ENCODE measurements around the gene PLEKHG4.

- no peak for TF ChIP-seq POLR2AphosphoS5 (IDR thresholded peaks at IDR 0.05)
- TF ChIP-seq CTCF (IDR thresholded peaks at IDR 0.05; ENCODE audit: poor library complexity, severe bottlenecking) = no peak
- no peak for TF ChIP-seq EZH2 (IDR thresholded peaks at IDR 0.05; ENCODE audit: borderline replicate concordance, insufficient read depth, low read length, poor library complexity, severe bottlenecking)
- TF ChIP-seq RAD21 (conservative IDR thresholded peaks at IDR 0.05) = no peak
- no peak for TF ChIP-seq SMC3 (conservative IDR thresholded peaks at IDR 0.05; ENCODE audit: poor library complexity)
- no peak for TF ChIP-seq MXI1 (conservative IDR thresholded peaks at IDR 0.05; ENCODE audit: poor library complexity, severe bottlenecking)
- TF ChIP-seq REST (IDR thresholded peaks at IDR 0.05; ENCODE audit: borderline replicate concordance) = no peak
- TF ChIP-seq EP300 (conservative IDR thresholded peaks at IDR 0.05; ENCODE audit: poor library complexity, severe bottlenecking) = no peak
Observed at GRCh38 chr16:67278773-67279295, 498 bp upstream of the PLEKHG4 start.
